ENCODE measurements around the gene SUDS3. TPM values are rescaled to one million over a fixed set of nuclear protein-coding genes. Genes with fewer than 3 reads are reported as not detected.
"Not testable (repeated sequence)": the region's sequence is repeated elsewhere in the genome, so short reads cannot be mapped to it uniquely, and the experiment has no call there.

The SUDS3 gene
- total RNA-seq, 2 donors from 2014 or later = 26.1 to 34.0 TPM

GRCh38 chr12:118345355-118345754 lies 31.0 kb upstream of the SUDS3 start:
- no peak overlapping the region for H3K4me3 Mint-ChIP-seq
- DNase-seq (ENCODE audit: low spot score) (no peak), ATAC-seq (no peak)
- no peaks in the 10 kb centered on the region for H3K27me3 Mint-ChIP-seq
- no peaks in the 10 kb centered on the region for H3K9me3 Mint-ChIP-seq
- peaks cover 37 to 40% of the 10 kb centered on the region in 2 donors for H3K4me1 Mint-ChIP-seq (ENCODE audit: low read depth in 2 of 2)
- no peaks in the 10 kb centered on the region for H3K36me3 Mint-ChIP-seq
- peak overlapping the region; percentile 19 to 23 for H3K27ac Mint-ChIP-seq

DNA sequence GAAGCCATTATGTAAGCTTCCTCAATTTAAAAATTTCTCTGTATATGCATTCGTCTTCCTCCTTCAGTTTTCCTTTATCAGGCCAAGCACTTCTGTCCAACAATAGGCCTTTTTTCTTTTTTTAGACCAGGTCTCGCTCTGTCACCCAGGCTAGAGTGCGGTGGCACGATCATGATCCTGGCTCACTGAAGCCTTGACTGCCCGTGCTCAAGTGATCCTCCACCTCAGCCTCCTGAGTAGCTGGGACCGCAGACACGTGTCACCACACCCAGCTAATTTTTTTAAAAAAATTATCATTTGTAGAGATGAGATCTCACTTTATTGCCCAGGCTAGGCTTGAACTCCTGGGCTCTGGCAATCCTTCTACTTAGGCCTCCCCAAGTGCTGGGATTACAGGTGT lies 29.5 kb upstream of the SUDS3 start:
- Mint-ChIP-seq H3K4me3 (peak overlapping the region; percentile 40), H3K27me3 (no peaks in the 10 kb centered on the region), H3K9me3 (no peaks in the 10 kb centered on the region), H3K4me1 (ENCODE audit: low read depth in 2 of 2) (peaks cover 36 to 39% of the 10 kb centered on the region in 2 donors), H3K36me3 (no peaks in the 10 kb centered on the region), H3K27ac (peak overlapping the region; percentile 6 to 31)
- no peak for DNase-seq (ENCODE audit: low spot score)
- no peak for ATAC-seq

DNA sequence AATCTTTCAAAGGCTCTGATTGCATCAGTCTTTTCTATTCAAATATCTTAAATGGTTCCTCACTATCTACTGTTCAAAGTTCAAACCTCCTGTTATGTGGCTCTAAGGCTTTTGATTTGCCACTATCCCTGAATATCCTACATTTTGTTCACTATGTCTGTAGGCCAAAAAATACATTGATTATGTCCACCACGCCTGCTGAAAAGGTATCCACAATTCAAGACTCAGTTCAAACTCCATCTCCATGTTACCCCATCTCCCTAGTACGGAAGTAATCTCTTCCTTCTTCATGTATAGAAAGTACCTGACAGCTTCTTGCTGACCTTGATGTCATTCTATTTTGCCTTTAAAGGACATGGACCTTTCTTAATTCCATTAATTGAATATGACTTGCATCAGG lies 28.4 kb upstream of the SUDS3 start:
- Mint-ChIP-seq H3K27me3 (no peaks in the 10 kb centered on the region), H3K27ac (peak overlapping the region; percentile 6 to 31), H3K9me3 (no peaks in the 10 kb centered on the region), H3K36me3 (peaks cover under 1% of the 10 kb centered on the region), H3K4me1 (ENCODE audit: low read depth in 2 of 2) (peaks cover 34 to 37% of the 10 kb centered on the region in 2 donors), H3K4me3 (peak overlapping the region; percentile 40)
- DNase-seq (ENCODE audit: low spot score) (no peak), ATAC-seq (no peak)

GRCh38 chr12:118350908-118351559 lies 25.3 kb upstream of the SUDS3 start:
- Mint-ChIP-seq H3K27me3 (no peaks in the 10 kb centered on the region), H3K9me3 (no peaks in the 10 kb centered on the region), H3K36me3 (peaks cover 11% of the 10 kb centered on the region), H3K4me1 (ENCODE audit: low read depth in 2 of 2) (peaks cover 40 to 44% of the 10 kb centered on the region in 2 donors), H3K27ac (no peak overlapping the region), H3K4me3 (no peak overlapping the region)
- ATAC-seq (no peak), DNase-seq (ENCODE audit: low spot score) (no peak)

- Mint-ChIP-seq H3K9me3 (no peaks in the 10 kb centered on the region), H3K36me3 (peaks cover 11% of the 10 kb centered on the region), H3K4me3 (peak overlapping the region; percentile 1), H3K27me3 (no peaks in the 10 kb centered on the region), H3K27ac (peak overlapping the region; percentile 88 to 98), H3K4me1 (ENCODE audit: low read depth in 2 of 2) (peaks cover 36 to 42% of the 10 kb centered on the region in 2 donors)
- ATAC-seq (no peak), DNase-seq (ENCODE audit: low spot score) (no peak)
Measured at GRCh38 chr12:118353721-118354120, 22.6 kb upstream of the SUDS3 start.

GRCh38 chr12:118354503-118354902 lies 21.9 kb upstream of the SUDS3 start:
- H3K4me1 Mint-ChIP-seq (ENCODE audit: low read depth in 2 of 2) = peaks cover 44 to 50% of the 10 kb centered on the region in 2 donors
- not testable (repeated sequence) for H3K4me3 Mint-ChIP-seq

DNA sequence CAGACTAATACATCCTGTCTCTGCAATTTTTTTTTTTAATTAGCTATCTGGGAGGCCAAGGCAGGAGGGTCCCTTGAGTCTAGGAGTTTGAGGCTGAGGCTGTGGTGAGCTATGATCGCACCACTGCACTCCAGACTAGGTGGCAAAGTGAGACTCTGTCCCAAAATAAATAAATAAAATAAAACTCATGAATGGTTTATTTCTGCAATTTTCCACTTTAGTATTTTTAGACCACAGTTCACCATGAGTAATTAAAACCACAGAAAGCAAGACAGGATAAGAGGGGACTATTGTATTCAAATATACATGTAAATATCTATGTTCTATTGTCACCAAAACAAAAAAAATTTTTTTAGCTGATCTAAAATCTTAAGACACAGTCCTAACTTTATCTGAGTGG lies 21.5 kb upstream of the SUDS3 start:
- no peaks in the 10 kb centered on the region for H3K27me3 Mint-ChIP-seq
- peaks cover 11% of the 10 kb centered on the region for H3K36me3 Mint-ChIP-seq
- H3K9me3 Mint-ChIP-seq = no peaks in the 10 kb centered on the region
- peaks cover 47 to 54% of the 10 kb centered on the region in 2 donors for H3K4me1 Mint-ChIP-seq (ENCODE audit: low read depth in 2 of 2)
- no peak for DNase-seq (ENCODE audit: low spot score)
- peak overlapping the region; percentile 88 to 98 for H3K27ac Mint-ChIP-seq
- H3K4me3 Mint-ChIP-seq = no peak overlapping the region
- no peak for ATAC-seq

More at GRCh38 chr12:118354503-118354902, 21.9 kb upstream of the SUDS3 start:
- Mint-ChIP-seq H3K36me3 (peaks cover 11% of the 10 kb centered on the region), H3K27ac (peak overlapping the region; percentile 88 to 98)
- H3K9me3 Mint-ChIP-seq; ATAC-seq; H3K27me3 Mint-ChIP-seq; DNase-seq (ENCODE audit: low spot score): not testable (repeated sequence)

DNA sequence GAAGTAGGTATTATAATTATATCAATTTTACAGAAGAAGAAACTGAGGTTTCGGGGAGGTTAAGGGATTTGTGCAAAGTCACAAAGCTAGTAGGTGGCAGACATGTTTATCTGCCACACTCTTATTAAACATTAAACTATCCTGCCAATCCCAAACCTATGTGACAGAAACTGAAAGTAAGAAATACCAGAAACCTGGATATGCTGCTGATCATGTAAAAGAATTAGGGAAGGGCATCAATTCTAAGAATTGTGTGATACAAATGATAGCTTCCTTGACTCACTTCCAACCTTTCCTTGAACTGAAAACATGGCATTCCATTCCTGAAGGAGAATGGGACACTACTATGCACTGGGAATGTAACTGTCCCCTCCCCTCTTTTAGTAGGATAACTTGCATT lies 20.5 kb upstream of the SUDS3 start:
- ATAC-seq (no peak), DNase-seq (ENCODE audit: low spot score) (no peak)
- Mint-ChIP-seq H3K27me3 (no peaks in the 10 kb centered on the region), H3K27ac (peak overlapping the region; percentile 88 to 98), H3K4me1 (ENCODE audit: low read depth in 2 of 2) (peaks cover 41 to 49% of the 10 kb centered on the region in 2 donors), H3K9me3 (no peaks in the 10 kb centered on the region), H3K36me3 (peaks cover 11% of the 10 kb centered on the region), H3K4me3 (peak overlapping the region; percentile 55)

GRCh38 chr12:118356809-118357256 lies 19.5 kb upstream of the SUDS3 start:
- peak; percentile 65 to 77 for ATAC-seq

GRCh38 chr12:118357257-118358007 lies 18.9 kb upstream of the SUDS3 start:
- H3K4me3 Mint-ChIP-seq = peak overlapping the region; percentile 89
- no peaks in the 10 kb centered on the region for H3K9me3 Mint-ChIP-seq
- H3K27me3 Mint-ChIP-seq = no peaks in the 10 kb centered on the region
- peaks cover 11% of the 10 kb centered on the region for H3K36me3 Mint-ChIP-seq
- peak overlapping the region; percentile 88 to 98 for H3K27ac Mint-ChIP-seq
- DNase-seq (ENCODE audit: low spot score) (no peak), ATAC-seq (peak; percentile 85 to 86)
- H3K4me1 Mint-ChIP-seq (ENCODE audit: low read depth in 2 of 2) = peaks cover 41 to 49% of the 10 kb centered on the region in 2 donors

More at GRCh38 chr12:118356809-118357256, 19.5 kb upstream of the SUDS3 start:
- Mint-ChIP-seq H3K9me3 (no peaks in the 10 kb centered on the region), H3K36me3 (peaks cover 11% of the 10 kb centered on the region), H3K27ac (peak overlapping the region; percentile 88 to 98), H3K4me3 (peak overlapping the region; percentile 89), H3K27me3 (no peaks in the 10 kb centered on the region), H3K4me1 (ENCODE audit: low read depth in 2 of 2) (peaks cover 41 to 49% of the 10 kb centered on the region in 2 donors)
- no peak for DNase-seq (ENCODE audit: low spot score)

DNA sequence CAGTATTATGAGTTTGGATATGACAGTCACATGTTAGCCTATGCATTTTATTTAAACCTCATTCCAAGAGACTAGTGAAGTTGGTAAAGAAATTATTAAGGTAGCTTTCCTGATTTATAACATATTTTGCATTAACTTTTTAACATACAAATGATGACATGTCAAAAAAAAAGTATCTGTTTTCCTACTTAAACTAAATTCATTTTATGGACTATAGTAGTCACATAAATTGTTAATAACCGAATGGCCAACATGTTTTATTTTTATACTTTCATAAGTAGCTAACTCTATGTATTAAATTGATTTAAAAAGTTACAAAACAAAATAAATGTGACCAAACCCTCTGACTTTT lies 18.4 kb upstream of the SUDS3 start:
- H3K4me3 Mint-ChIP-seq = peak overlapping the region; percentile 89
- no peaks in the 10 kb centered on the region for H3K27me3 Mint-ChIP-seq
- DNase-seq (ENCODE audit: low spot score) (no peak), ATAC-seq (no peak)
- no peaks in the 10 kb centered on the region for H3K9me3 Mint-ChIP-seq
- H3K36me3 Mint-ChIP-seq = peaks cover 10% of the 10 kb centered on the region
- H3K27ac Mint-ChIP-seq = peak overlapping the region; percentile 88 to 98
- H3K4me1 Mint-ChIP-seq (ENCODE audit: low read depth in 2 of 2) = peaks cover 40 to 46% of the 10 kb centered on the region in 2 donors

DNA sequence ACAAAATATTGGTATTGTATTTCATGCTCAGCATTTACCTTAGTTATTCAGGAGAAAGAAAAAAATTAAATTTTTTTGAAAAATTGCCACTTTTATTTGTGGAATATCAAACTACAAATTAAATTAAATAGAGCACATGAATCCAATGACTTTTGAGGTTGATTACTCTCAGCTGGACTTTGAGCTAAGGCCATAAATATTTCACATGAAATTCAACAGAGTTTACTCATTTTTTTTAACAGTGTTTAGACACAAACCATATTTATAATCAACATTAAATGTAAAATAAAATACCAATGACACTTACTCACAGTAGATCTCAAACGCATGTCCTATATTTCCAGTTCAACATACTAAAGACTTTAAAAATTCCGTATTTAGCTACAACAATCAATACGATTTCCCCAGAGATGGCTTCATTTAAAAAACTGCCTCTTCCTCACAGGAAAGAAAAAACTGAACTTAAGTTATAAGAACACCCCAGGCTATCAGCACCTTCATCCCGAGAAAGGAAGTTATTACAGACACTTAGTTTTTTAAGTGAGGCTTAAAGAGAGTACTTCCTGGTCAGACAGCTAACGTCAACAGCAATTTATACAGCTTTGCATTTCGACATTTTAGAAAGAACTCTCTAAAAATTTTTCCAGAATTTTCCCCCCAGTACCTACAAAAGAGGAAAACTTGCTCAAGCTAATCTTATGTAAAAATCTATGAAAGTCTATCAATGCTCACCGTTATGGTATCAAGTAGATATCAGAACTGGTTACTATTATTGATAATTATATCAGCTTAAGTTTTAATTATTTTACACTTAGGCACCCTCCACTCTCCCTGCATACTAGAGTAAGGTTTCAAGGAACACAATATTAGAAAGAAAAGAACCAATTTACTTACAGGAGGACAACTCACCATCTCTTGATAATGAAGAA lies 17.5 kb upstream of the SUDS3 start:
- Mint-ChIP-seq H3K9me3 (no peaks in the 10 kb centered on the region), H3K27ac (peak overlapping the region; percentile 88 to 98), H3K4me1 (ENCODE audit: low read depth in 2 of 2) (peaks cover 34 to 46% of the 10 kb centered on the region in 2 donors)

DNA sequence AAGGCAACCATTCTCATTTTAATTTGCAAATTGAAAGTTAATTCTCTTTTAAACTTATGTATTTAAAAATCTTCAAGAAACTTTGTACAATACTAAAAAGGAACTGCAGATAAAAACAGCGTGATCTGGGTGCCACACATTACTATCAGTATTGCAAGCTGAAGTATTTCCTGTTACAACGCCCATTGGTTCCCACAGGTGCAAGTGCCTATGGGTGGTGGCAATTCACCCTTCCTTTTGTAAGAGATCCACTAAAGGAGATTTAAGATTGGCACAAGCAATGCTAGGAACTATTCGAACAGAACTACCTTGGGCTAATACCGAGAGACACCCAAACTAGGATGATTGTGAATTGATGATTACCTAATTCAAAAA lies 16.8 kb upstream of the SUDS3 start:
- Mint-ChIP-seq H3K9me3 (no peaks in the 10 kb centered on the region), H3K27ac (peak overlapping the region; percentile 88 to 98), H3K27me3 (no peaks in the 10 kb centered on the region), H3K36me3 (no peaks in the 10 kb centered on the region), H3K4me1 (ENCODE audit: low read depth in 2 of 2) (peaks cover 35 to 46% of the 10 kb centered on the region in 2 donors), H3K4me3 (peak overlapping the region; percentile 89)
- no peak for DNase-seq (ENCODE audit: low spot score)
- ATAC-seq = peak in 1 of 2 donors; percentile 41

More for the DNA sequence above, 17.5 kb upstream of the SUDS3 start:
- DNase-seq (ENCODE audit: low spot score) (no peak), ATAC-seq (peak; percentile 59 to 60)
- Mint-ChIP-seq H3K4me3 (peak overlapping the region; percentile 89), H3K27me3 (no peaks in the 10 kb centered on the region), H3K36me3 (peaks cover 5% of the 10 kb centered on the region)
